GM08714 (cell line): ENCODE data around the gene SUCLG2.
"Not testable (repeated sequence)": the region's sequence is repeated elsewhere in the genome, so short reads cannot be mapped to it uniquely, and the experiment has no call there.

Source experiments
- H3K4me3 ChIP-seq: fragments of 200-500 bp; sonication (Bioruptor generic); 2 replicates; pipeline ENCODE4 v1.5.1; 2014; ENCODE audit warnings: mild to moderate bottlenecking, low read length, inconsistent platforms
- ZNF274 ChIP-seq: IDR thresholded peaks from 2 replicates; pipeline ENCODE4 v1.6.1; 2012; ENCODE audit warnings: mild to moderate bottlenecking, low read depth, low read length

Gene SUCLG2

DNA sequence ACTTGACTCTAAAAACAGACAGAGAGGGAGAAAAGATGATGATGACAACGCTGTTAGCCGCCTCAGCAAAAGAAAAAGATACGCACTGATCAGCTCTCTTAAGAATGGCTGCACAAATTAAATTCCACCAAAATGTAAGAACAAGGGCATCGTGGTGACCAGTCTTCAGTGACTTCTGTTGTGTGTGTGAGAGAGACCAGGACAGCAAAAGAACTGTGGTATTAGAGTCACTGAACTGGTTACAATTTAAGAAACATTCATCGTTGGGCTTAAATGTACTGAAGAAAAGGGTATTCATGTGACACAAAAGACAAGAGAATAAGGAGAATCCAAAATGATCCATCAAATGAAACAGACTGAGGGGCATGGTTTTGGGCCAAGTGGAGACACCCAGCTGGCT, 86.5 kb downstream of the SUCLG2 start:
- no peak for TF ChIP-seq ZNF274
- no peak overlapping the region for H3K4me3 ChIP-seq

DNA sequence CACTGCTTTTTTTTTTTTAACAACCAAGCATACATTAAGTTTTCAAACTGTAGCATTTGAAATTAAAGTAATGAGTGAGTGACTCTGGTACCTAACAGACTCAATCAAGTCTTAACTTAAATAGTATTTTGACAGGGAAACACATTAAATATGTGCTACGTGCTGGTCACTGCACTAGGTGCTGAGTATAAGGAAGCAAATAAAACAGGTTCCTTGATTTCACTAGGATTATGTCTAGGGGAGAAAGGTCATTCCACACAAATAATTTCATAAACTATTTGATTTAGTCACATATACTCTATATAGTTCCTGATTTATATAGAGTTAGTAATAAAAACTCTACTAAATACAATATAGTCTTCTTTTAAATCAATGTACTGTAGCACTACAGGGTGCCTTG, 89.4 kb downstream of the SUCLG2 start:
- TF ChIP-seq ZNF274: no peak
- H3K4me3 ChIP-seq: no peak overlapping the region

DNA sequence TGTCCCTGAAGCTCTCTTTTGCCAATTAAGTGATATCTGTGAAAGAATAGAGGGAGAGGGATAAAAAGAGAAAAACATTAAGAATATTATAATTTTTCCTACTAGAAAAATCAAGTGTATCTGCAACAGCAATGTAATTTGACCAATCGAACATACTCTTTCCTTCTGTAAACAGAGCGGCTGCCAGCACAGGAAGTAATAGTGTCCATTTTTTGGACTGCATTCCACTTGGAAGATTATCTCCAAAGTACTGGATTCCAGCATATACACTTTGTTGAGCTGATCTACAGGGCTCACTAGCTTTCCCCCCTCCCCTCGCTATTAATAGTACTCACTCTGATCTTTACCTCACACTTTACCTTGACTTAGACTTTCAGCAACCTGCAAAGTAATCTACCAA, 90.4 kb downstream of the SUCLG2 start:
- H3K4me3 ChIP-seq: no peak overlapping the region
- TF ChIP-seq ZNF274: no peak

DNA sequence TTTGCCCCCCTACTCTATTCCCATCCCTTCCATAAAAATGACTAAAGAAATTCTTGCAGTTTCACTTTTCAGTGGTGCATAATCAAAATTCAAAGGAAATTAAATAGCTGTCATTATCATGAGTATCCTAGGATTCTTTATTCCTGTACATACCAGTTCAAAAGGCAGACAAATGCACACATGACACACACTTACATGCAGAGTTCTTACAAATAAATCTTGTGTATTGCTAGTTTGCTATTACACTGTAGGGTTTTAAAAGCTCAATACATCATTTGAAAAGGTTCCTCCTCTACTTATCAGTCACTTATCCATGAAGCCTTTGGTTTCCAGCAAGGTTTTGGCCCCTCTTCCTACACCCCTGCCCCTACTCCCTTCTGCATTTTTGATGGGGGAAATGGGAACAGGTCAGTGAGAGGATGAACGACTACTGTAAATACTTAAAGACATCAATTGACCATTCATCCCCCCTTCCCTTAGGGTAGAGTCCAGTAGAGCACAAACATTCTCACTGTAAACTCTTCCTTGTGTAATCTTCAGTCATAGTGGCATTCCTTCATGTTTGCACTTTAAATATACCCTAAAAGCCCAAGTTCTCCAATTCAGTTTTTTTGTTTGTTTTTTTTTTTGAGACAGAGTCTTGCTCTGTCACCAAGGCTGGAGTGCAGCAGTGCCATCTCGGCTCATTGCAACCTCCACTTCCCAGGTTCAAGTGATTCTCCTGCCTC, 92.6 kb downstream of the SUCLG2 start:
- TF ChIP-seq ZNF274: no peak
- no peak overlapping the region for H3K4me3 ChIP-seq

DNA sequence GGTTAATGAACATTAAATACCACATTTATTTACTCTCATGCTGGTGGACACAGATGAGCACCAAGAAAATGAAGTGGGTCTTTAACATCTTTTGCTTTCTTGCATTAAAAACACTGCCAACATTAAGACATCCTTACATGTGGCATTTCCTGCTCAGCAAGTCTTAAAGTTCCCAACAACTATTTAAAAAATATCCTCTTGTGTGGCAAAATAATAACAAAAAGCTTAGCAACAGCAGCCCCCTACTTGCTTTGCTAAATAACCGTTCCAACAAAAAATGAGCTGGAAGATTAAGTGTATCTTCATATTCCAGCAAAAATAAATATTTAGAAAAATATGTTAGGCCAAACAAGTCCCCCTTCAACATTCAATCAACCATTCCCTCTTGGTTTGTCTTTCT, 93.1 kb downstream of the SUCLG2 start:
- no peak for TF ChIP-seq ZNF274
- no peak overlapping the region for H3K4me3 ChIP-seq

DNA sequence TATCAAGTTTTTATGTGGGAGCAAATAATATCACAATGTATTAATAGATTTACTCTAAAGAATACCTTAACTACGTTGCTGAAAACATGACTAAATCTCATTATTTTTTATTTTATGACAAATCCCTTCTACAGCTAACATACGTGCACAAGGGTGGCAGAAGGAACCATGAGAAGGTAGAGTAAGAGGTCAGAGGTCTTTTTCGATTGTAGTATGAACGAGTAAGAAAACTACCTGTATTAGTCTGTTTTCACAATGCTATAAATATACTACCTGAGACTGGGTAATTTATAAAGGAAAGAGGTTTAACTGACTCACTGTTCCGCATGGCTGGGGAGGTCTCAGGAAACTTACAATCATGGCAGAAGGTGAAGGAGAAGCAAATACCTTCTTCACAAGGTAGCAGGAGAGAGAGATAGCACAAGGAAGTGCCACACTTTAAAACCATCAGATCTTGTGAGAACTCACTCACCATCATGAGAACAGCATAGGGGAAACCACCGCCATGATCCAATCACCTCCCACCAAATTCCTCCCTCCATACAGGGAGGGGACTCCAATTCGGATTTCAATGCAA, 95.3 kb downstream of the SUCLG2 start:
- no peak for TF ChIP-seq ZNF274
- no peak overlapping the region for H3K4me3 ChIP-seq

DNA sequence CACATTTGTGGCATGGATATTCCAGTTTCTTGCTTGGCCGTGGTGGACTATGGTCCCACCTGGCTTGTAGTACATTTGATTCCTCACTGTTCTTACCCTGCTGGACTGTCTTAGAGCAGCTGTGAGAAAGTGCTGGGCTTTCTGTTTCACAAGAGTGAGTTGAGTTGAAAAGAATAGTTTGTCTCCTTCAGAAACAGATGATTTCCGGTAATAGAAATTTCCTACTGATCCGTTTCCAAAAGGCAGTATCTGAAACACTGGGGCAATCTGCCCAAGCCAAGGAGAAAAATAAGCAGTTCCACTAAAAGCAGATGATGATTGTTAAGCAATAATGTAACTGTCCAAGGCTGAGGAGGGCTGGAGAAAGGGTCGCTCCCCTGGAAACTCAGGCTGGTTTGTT, 96.0 kb downstream of the SUCLG2 start:
- TF ChIP-seq ZNF274: no peak
- no peak overlapping the region for H3K4me3 ChIP-seq

DNA sequence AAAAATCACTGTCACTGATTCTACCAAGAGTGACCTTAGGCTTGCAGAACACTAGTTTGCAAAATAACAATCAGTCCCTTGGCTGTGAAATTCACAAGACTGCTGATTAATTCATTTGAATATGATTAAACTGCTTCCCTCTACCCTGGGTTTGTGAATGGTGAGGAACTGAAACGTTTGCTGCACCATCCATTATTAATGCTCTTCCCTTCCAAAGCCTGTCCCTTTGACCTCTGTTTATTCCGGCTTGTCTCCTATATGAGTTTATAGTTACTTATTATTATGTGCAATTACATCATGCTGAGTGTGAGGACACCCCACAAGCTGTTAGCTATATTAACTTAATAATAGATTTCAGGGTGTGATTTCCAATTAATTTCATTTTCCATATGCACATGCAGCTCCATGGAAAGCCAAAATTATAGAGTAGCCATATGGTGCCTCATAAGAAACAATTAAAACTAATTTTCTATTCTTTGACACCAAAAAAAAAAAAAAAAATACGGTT, 96.5 kb downstream of the SUCLG2 start:
- H3K4me3 ChIP-seq: no peak overlapping the region
- TF ChIP-seq ZNF274: no peak

DNA sequence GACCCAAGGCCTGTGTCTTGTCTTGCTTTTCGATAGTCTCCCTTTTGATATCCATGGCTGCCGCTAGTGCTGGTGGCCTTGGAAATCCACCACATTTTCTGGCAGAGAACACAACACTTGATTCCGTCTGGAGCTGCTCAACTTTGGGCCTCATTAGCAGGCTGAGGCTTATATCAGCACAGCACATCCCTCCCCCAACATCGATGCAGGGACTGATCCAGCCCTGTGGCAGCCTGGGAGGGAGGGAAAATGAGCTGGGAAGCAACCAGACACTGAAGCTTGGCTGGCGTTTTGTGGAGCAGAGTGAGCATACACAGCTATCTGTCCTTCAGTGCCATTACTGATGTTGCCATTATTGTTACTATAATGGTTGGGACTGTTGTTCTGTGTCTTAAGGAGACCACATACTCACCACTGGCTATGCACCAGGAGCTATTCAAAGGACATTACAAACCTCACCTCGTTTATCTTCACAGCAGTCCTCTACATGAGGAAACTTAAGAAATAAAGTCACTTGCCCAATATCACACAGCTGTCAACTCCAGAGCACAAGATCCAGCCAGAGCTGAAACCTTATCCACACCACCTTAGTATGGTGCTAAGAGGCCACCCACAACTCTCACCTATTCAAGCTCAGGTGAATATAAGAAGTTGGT, 102.9 kb downstream of the SUCLG2 start:
- TF ChIP-seq ZNF274: no peak
- H3K4me3 ChIP-seq: no peak overlapping the region

DNA sequence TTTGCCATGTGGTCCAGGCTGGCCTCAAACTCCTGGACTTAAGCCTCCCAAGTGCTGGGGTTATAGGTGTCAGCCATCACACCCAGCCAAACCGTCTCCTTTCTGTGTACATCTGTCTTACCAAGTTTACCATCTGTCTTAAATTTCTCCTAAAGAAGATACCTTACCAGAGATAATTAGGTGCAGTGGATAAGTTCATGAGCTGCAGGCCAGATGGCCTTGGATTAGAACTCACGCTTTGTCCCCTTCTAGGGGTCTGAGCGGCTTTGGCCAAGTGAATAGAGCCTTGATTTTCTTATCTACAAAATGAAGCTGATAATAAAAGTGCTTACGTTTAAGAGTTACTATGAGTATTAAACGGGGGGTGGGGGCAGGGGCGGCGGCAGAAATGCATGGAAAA, 103.9 kb downstream of the SUCLG2 start:
- H3K4me3 ChIP-seq: no peak overlapping the region
- TF ChIP-seq ZNF274: no peak

DNA sequence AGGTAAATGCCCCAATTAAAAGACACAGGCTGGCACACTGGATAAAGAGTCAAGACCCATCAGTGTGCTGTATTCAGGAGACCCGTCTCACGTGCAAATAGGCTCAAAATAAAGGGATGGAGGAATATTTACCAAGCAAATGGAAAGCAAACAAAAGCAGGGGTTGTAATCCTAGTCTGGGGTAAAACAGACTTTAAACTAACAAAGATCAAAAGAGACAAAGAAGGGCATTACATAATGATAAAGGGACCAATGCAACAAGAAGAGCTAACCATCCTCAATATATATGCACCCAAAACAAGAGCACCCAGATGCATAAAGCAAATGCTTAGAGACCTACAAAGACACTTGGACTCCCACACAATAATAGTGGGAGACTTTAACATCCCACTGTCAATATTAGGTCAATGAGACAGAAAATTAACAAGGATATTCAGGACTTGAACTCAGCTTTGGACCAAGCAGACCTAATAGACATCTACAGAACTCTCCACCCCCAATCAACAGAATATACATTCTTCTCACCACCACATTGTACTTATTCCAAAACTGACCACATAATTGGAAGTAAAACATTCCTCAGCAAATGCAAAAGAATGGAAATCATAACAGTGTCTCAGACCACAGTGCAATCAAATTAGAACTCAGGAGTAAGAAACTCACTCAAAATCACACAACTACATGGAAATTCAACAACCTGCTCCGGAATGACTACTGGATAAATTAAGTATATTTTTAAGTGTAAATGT, 111.7 kb downstream of the SUCLG2 start:
- H3K4me3 ChIP-seq: not testable (repeated sequence)

DNA sequence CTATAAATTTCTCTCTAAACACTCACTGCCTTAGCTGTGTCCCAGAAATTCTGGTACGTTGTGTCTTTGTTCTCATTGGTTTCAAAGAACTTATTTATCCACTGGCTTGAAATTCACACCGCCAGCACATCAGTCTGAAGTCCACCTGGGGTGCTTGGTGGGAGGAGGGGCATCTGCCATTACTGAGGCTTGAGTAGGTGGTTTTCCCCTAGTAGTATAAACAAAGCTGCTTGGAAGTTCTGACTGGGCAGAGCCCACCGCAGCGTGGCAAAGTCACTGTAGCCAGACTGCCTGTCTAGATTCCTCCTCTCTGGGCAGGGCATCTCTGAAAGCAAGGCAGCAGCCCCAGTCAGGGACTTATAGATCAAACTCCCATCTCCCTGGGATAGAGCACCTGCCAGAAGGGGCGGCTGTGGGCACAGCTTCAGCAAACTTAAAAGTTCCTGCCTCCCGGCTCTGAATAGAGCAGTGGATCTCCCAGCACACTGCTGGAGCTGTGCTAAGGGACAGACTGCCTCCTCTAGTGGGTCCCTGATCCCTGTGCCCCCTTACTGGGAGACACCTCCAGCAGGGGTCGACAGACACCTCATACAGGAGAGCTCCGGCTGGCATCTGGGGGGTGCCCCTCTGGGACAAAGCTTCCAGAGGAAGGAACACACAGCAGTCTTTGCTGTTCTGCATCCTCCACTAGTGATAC, 114.1 kb downstream of the SUCLG2 start:
- no peak for TF ChIP-seq ZNF274
- no peak overlapping the region for H3K4me3 ChIP-seq

DNA sequence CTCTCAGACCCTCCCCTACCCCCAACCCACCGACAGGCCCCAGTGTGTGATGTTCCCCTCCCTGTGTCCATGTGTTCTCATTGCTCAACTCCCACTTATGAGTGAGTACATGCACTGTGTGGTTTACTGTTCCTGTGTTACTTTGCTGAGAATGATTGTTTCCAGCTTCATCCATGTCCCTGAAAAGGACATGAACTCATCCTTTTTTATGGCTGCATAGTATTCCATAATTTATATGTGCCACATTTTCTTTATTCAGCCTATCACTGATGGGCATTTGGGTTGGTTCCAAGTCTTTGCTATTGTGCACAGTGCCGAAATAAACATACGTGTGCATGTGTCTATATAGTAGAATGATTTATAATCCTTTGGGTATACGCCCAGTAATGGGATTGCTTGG, 117.2 kb downstream of the SUCLG2 start:
- not testable (repeated sequence) for H3K4me3 ChIP-seq

DNA sequence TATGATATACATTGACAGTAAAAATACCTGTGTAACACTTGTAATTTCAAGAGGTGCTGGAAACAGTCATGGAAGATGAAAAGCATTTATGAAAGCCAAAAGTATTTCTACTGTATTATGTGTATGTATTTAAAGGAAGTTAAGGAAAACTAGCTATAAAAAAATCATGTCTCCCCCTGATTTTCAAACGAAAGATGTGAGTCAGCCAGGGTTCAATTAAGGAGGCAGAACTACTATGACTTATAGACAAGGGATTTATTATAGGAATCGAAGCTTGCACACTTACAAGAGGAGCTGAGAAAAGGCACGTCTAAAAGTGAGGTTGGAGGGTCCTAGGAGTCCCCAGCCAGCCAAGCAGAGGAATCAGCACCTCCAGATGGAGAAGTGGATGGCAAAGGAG, 119.4 kb downstream of the SUCLG2 start:
- no peak for TF ChIP-seq ZNF274
- H3K4me3 ChIP-seq: no peak overlapping the region
